Measurements from ENCODE around the gene KYAT1.

KYAT1 gene

GRCh38 chr9:128820665-128821583 is 60.8 kb downstream of the KYAT1 start:
- Histone ChIP-seq H3K27me3 (no peaks in the 10 kb centered on the region), H3K4me3 (ENCODE audit: low read depth, low read length) (no peak overlapping the region), H3K36me3 (peaks cover 56% of the 10 kb centered on the region), H3K4me1 (peaks cover 5% of the 10 kb centered on the region), H3K9me3 (no peaks in the 10 kb centered on the region)
- TF ChIP-seq CTCF (IDR thresholded peaks at IDR 0.05; ENCODE audit: low read depth, low read length), result no peak
- no peak for DNase-seq

- H3K36me3 ChIP-seq, result peaks cover 47% of the 10 kb centered on the region
- no peaks in the 10 kb centered on the region for H3K9me3 ChIP-seq
- no peaks in the 10 kb centered on the region for H3K27me3 ChIP-seq
- H3K4me3 ChIP-seq (ENCODE audit: low read depth, low read length), result peak overlapping the region; percentile 79
- DNase-seq, result peak; percentile 89
- peaks cover 5% of the 10 kb centered on the region for H3K4me1 ChIP-seq
- TF ChIP-seq CTCF (IDR thresholded peaks at IDR 0.05; ENCODE audit: low read depth, low read length), result no peak
Observed at GRCh38 chr9:128819716-128820664, 61.8 kb downstream of the KYAT1 start.

GRCh38 chr9:128818839-128819715 is 62.7 kb downstream of the KYAT1 start:
- TF ChIP-seq CTCF (IDR thresholded peaks at IDR 0.05; ENCODE audit: low read depth, low read length), result no peak; the same call in 1 of the 2 replicates
- Histone ChIP-seq H3K27me3 (no peaks in the 10 kb centered on the region), H3K4me3 (ENCODE audit: low read depth, low read length) (peak overlapping the region; percentile 79), H3K4me1 (peaks cover 5% of the 10 kb centered on the region), H3K36me3 (peaks cover 38% of the 10 kb centered on the region), H3K9me3 (no peaks in the 10 kb centered on the region)
- peak; percentile 57 for DNase-seq

- peaks cover 30% of the 10 kb centered on the region for H3K36me3 ChIP-seq
- H3K4me3 ChIP-seq (ENCODE audit: low read depth, low read length), result peak within 1 kb of the TSS; percentile 79
- H3K9me3 ChIP-seq, result no peaks in the 10 kb centered on the region
- no peaks in the 10 kb centered on the region for H3K27me3 ChIP-seq
- H3K4me1 ChIP-seq, result peaks cover 5% of the 10 kb centered on the region
- peak; percentile 96 for TF ChIP-seq CTCF (IDR thresholded peaks at IDR 0.05; ENCODE audit: low read depth, low read length)
- DNase-seq, result peak; percentile 98
Observed at GRCh38 chr9:128818099-128818838, 63.5 kb downstream of the KYAT1 start, which contains the start of gene ENDOG. Gene ENDOG (plus strand): TSS chr9:128818500. CDS start chr9:128818685, 185 bp downstream.

GRCh38 chr9:128810873-128811272 is 70.9 kb downstream of the KYAT1 start:
- Histone ChIP-seq H3K9me3 (no peaks in the 10 kb centered on the region), H3K4me1 (no peaks in the 10 kb centered on the region), H3K36me3 (peaks cover 11% of the 10 kb centered on the region), H3K4me3 (ENCODE audit: low read depth, low read length) (no peak overlapping the region), H3K27me3 (no peaks in the 10 kb centered on the region)
- no peak for TF ChIP-seq CTCF (IDR thresholded peaks at IDR 0.05; ENCODE audit: low read depth, low read length)
- no peak for DNase-seq

All from BE2C (cell line).